ENCODE data around the gene SNX33.
A peak's percentile ranks its signal among the peaks of the same experiment; 100 is the strongest.
"Not testable (repeated sequence)": the region's sequence is repeated elsewhere in the genome, so short reads cannot be mapped to it uniquely, and the experiment has no call there.

SNX33 gene

DNA sequence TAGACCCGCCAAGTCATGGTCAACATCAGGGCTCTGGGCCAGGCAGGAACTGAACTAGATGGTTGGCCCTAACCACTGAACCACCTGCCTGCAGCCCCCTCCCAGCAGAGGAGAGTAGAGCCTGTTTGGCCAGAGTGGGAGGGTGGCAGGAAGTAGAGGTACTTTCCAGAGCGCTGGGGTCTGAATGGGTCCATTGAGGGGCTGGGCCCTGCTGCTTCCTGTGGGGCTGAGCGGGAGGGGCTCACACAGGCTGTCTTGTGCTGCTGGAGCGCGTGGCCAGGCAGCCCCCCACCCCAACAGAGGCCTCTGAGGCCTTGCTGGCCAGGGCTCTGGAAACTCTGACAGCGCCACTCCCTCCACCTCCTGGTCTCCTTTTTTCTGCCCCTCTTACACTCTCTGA is 47.5 kb downstream of the SNX33 start:
- H3K36me3 ChIP-seq (ENCODE audit: control insufficient read depth, insufficient read depth, low read length), result no peaks in the 10 kb centered on the region
- H3K4me3 ChIP-seq (ENCODE audit: low read length), result no peak overlapping the region
- H3K9ac ChIP-seq (ENCODE audit: low read length), result no peak overlapping the region

DNA sequence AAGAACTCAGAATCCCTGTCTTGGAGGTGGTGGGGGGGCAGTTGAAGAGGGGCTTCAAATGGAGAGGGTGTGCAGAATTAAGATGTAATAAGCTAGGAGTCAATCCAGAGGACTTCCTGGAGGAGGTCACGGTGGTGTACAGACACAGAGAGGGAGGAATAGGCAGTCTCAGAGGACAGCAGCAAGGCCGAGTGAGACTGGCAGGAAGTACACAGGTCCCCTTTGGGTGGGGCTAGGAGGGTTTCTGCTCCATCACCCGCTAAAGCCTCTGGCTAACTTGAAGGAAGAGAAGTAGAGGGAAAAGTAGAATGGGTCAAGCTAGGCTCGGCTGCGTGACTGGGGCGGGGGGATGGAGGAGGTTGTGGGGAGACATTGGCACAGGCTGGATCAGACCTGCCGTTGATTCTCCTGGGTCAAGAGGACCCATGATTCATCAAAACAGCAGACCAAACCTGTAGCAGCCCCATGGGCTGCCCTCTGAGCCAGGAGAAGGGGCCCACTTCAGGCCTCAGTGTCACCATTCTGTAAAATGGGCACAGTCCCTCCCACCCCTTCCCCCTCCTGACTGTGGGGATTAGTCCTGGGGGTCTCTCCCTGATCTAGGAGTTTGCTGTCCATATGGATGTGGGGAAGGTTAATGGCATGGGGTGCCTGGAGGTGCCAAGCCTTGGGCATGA is 48.1 kb downstream of the SNX33 start:
- Histone ChIP-seq H3K36me3 (ENCODE audit: control insufficient read depth, insufficient read depth, low read length) (no peaks in the 10 kb centered on the region), H3K27me3 (ENCODE audit: control insufficient read depth, insufficient read depth, low read length) (no peaks in the 10 kb centered on the region), H3K4me3 (ENCODE audit: low read length) (peak overlapping the region; percentile 15), H3K9ac (ENCODE audit: low read length) (peak overlapping the region; percentile 40), H3K27ac (ENCODE audit: low read depth, low read length) (peak overlapping the region; percentile 98), H3K4me1 (ENCODE audit: control insufficient read depth, insufficient read depth, low read length) (peaks cover 66% of the 10 kb centered on the region)

More for the DNA sequence above, 47.5 kb downstream of the SNX33 start:
- H3K4me1 ChIP-seq (ENCODE audit: control insufficient read depth, insufficient read depth, low read length), result peaks cover 60% of the 10 kb centered on the region
- peak overlapping the region; percentile 98 for H3K27ac ChIP-seq (ENCODE audit: low read depth, low read length)
- H3K27me3 ChIP-seq (ENCODE audit: control insufficient read depth, insufficient read depth, low read length), result no peaks in the 10 kb centered on the region

DNA sequence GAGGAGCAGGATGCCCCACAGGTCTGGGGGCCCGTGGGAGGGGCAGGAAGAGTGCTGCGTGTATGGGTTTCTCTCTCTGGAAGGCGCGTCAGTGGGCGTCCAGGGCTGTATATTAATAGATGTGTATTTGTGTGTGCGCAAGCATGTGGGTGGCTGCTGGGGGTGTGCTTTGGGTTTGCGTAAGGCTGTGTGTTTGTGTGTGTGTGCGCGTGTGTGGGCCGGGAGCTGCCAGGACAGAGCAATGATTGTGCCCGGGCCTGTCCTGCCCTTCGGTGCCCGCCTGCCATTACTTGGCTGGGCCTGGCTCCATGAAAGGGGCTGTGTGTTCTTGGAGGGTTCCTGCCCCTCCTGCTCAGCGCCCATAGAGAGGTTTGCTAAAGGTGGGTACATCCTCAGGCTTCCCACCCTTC is 48.6 kb downstream of the SNX33 start:
- Histone ChIP-seq H3K9ac (ENCODE audit: low read length) (peak overlapping the region; percentile 40), H3K4me1 (ENCODE audit: control insufficient read depth, insufficient read depth, low read length) (peaks cover 71% of the 10 kb centered on the region), H3K36me3 (ENCODE audit: control insufficient read depth, insufficient read depth, low read length) (no peaks in the 10 kb centered on the region)

DNA sequence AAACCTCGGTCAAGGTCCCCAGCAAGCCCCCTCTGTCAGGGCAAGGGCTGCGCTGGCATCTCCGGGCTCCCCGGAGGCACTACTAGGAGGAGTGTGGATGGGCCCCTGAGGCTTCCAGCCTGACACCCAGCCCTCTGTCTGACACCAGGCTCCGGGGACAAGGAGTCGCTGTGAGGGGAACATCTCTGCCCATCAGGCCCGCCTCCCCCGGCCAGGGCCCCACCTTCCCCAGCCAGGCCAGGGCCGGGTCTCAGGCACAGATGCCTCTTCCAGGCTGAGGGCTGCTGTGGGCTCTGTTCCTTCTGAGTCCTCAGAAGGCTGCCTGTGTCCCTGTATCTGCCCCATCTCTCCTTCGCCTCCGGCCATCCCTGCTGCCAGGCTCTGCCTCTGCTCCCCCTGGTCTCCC is 49.1 kb downstream of the SNX33 start:
- peak overlapping the region; percentile 98 for H3K27ac ChIP-seq (ENCODE audit: low read depth, low read length)
- H3K27me3 ChIP-seq (ENCODE audit: control insufficient read depth, insufficient read depth, low read length), result no peaks in the 10 kb centered on the region
- peak overlapping the region; percentile 67 for H3K9ac ChIP-seq (ENCODE audit: low read length)
- H3K4me1 ChIP-seq (ENCODE audit: control insufficient read depth, insufficient read depth, low read length), result peaks cover 76% of the 10 kb centered on the region
- H3K36me3 ChIP-seq (ENCODE audit: control insufficient read depth, insufficient read depth, low read length), result no peaks in the 10 kb centered on the region
- H3K4me3 ChIP-seq (ENCODE audit: low read length), result no peak overlapping the region

More for the DNA sequence above, 48.6 kb downstream of the SNX33 start:
- H3K27ac ChIP-seq (ENCODE audit: low read depth, low read length), result peak overlapping the region; percentile 98
- H3K27me3 ChIP-seq (ENCODE audit: control insufficient read depth, insufficient read depth, low read length), result no peaks in the 10 kb centered on the region
- peak overlapping the region; percentile 15 for H3K4me3 ChIP-seq (ENCODE audit: low read length)

DNA sequence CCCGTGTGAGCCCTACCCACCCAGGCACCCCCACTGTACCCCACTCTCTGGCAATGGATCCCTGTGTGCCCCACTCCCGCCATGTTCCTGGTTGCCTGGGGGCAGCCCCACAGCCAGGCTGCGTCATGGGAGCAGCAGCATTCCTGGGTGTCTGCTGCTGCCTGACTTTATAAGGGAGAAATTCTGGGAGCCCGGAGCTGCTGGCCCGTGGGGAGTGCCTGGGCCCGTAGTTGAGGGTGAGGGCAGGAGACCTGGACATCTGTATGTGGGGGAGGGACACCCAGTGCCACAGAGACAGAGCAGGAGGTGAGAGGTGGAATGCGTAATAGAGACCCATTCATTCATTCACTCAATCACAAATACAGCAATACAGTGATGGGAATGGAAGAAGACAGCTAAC is 49.8 kb downstream of the SNX33 start:
- Histone ChIP-seq H3K4me3 (ENCODE audit: low read length) (no peak overlapping the region), H3K4me1 (ENCODE audit: control insufficient read depth, insufficient read depth, low read length) (peaks cover 82% of the 10 kb centered on the region), H3K9ac (ENCODE audit: low read length) (peak overlapping the region; percentile 67), H3K27ac (ENCODE audit: low read depth, low read length) (peak overlapping the region; percentile 98), H3K36me3 (ENCODE audit: control insufficient read depth, insufficient read depth, low read length) (no peaks in the 10 kb centered on the region), H3K27me3 (ENCODE audit: control insufficient read depth, insufficient read depth, low read length) (no peaks in the 10 kb centered on the region)

DNA sequence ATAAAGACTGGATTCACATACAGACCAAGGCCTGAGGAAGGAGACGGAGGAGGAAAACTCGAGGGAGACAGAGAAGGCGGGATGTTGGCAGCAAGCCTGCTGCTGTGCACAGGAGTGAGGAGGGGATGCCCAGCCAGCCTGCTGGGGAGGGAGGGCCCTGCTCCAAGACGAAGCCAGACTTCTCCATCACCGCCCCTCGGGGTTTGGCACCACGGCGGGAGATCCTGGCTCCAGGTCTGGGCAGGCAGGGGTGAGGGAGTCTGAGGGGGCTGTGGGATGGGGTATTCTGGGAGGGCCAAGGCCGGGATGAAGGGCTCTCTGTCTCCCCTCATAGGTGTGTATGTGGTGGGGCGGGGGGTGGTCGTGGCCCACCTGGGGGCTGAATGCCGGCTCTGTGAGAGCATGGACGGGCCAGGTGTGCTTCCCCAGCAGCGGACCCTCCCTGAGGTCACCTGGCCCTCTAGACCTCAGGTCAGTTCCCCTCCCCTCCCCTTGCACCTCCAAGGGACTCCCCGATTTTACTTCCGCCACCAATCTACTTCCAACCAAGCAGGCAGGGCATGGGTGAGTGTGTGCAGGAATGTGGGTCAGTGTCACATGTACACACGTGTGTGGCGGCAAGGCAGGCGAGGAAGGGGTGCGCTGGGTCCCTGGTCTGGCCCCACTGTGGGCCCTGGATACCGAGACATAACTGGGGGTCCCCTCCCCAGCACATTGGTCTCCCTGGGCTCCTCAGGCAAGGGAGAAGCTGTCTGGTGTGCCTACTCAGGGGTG is 50.4 kb downstream of the SNX33 start:
- H3K9ac ChIP-seq (ENCODE audit: low read length); H3K36me3 ChIP-seq (ENCODE audit: control insufficient read depth, insufficient read depth, low read length); H3K4me3 ChIP-seq (ENCODE audit: low read length); H3K27me3 ChIP-seq (ENCODE audit: control insufficient read depth, insufficient read depth, low read length): not testable (repeated sequence)
- peaks cover 81% of the 10 kb centered on the region for H3K4me1 ChIP-seq (ENCODE audit: control insufficient read depth, insufficient read depth, low read length)
- peak overlapping the region; percentile 98 for H3K27ac ChIP-seq (ENCODE audit: low read depth, low read length)

DNA sequence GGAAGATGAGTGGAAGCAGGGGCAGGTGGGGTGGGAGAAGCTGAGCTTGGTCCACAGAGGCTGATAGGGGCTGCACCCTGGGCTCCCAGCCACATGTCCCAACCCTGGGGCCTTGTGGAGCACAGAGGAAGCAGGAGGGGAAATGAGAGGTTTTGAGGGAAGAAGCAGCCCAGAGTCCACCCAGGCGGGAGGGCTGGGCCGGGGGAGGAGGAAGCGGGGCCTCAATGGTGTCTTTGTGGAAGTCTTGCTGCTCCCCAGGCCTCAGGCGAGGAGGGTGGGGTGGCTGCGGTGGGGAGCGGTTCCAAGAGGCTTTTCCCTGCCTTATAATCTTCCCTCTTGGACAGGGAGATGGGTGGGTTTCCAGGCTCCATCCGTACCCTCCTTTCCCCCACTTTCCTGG is 51.8 kb downstream of the SNX33 start:
- peaks cover 73% of the 10 kb centered on the region for H3K4me1 ChIP-seq (ENCODE audit: control insufficient read depth, insufficient read depth, low read length)
- not testable (repeated sequence) for H3K4me3 ChIP-seq (ENCODE audit: low read length); H3K9ac ChIP-seq (ENCODE audit: low read length)

DNA sequence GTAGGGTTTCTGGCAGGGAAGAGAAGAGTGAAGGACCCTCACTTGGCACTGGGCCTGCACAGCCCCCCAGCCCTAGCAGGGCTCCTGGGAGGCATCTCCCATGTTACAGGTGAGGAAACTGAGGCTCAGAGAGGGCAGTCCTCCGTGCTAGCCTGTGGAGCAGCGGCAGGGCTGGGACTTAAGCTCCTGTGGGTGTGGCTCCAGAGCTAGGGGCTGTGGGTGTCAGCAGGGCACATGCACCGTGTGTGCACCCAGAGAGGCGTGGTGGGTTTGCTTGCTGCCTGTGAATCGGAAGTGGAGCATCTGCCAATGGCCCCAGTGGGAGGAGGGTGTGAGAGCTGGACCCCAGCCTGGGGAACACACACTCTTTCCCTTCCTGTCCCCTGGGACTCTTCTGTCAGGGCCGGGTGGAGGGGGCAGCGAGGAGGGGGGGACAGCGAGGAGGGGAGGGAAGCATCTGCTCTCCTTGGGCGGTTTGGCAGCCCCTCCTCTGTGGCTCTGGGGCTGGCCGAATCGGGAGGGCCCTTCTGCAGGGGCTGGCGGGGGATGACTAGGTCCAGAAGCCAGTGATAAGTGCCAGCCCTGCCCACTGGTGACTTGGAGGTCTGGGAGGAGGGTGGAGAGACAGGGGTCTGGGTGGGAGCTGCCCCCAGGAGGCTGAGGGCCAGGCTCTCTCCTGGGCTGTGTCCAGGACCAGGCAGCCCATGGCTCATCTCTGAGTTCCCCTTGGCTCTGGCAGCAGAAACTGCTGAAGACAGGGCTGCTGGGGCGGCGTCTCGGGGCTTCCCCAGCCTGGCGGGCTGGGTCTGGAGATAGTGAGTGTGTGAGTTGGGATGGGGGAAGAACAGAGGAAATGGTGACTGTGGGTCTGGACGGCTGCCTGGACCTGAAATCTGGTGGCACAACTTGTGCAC is 52.5 kb downstream of the SNX33 start:
- H3K27me3 ChIP-seq (ENCODE audit: control insufficient read depth, insufficient read depth, low read length); H3K9ac ChIP-seq (ENCODE audit: low read length); H3K4me3 ChIP-seq (ENCODE audit: low read length); H3K36me3 ChIP-seq (ENCODE audit: control insufficient read depth, insufficient read depth, low read length): not testable (repeated sequence)
- Histone ChIP-seq H3K27ac (ENCODE audit: low read depth, low read length) (peak overlapping the region; percentile 98), H3K4me1 (ENCODE audit: control insufficient read depth, insufficient read depth, low read length) (peaks cover 73% of the 10 kb centered on the region)

More for the DNA sequence above, 51.8 kb downstream of the SNX33 start:
- H3K27ac ChIP-seq (ENCODE audit: low read depth, low read length), result peak overlapping the region; percentile 98
- H3K36me3 ChIP-seq (ENCODE audit: control insufficient read depth, insufficient read depth, low read length); H3K27me3 ChIP-seq (ENCODE audit: control insufficient read depth, insufficient read depth, low read length): not testable (repeated sequence)

DNA sequence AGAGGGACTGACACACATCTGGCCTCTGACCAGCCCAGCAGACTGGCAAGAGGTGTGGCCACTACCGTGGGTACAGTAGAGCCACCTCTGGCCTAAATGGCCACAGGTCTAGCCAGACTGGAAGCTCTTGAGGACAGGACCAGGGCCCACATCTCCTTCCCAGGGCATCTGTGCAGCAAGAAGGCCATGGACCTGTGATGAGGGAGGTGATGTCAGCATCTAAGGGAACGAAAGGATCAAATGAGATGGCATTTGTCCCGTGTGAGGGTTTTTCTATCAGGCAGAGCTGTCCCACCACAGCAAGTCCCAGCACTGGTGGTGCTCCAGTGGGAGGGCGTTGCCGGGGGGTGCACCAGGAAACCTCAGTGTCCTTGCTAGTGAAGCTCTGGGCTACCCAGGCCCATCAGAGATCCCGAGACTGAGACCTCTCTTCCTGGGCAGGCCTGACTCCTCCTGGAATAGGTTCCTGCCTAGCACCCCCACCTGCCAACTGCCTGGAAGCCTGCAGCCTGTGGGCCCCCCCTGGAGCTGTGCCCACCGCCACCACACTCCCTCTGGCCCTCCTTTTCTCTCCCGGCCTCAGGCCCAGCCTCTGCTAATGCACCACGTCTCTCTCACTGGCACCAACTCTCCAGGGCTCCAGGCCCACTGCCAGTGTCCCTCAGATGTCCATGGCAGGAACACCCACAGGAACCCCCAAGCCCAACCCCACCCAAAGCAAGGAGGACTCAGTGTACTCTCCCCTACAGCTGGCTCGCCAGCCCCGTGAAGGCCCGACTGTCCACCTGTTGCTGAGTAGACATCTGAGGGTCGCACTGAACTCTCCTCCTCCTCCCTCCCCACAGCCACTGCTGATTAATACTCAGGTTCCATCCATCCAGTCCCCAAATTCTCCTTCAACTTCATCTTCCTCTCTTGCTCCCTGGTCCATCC is 53.6 kb downstream of the SNX33 start:
- H3K27ac ChIP-seq (ENCODE audit: low read depth, low read length), result peak overlapping the region; percentile 85
- not testable (repeated sequence) for H3K4me3 ChIP-seq (ENCODE audit: low read length); H3K9ac ChIP-seq (ENCODE audit: low read length); H3K27me3 ChIP-seq (ENCODE audit: control insufficient read depth, insufficient read depth, low read length); H3K36me3 ChIP-seq (ENCODE audit: control insufficient read depth, insufficient read depth, low read length)
- peaks cover 71% of the 10 kb centered on the region for H3K4me1 ChIP-seq (ENCODE audit: control insufficient read depth, insufficient read depth, low read length)

DNA sequence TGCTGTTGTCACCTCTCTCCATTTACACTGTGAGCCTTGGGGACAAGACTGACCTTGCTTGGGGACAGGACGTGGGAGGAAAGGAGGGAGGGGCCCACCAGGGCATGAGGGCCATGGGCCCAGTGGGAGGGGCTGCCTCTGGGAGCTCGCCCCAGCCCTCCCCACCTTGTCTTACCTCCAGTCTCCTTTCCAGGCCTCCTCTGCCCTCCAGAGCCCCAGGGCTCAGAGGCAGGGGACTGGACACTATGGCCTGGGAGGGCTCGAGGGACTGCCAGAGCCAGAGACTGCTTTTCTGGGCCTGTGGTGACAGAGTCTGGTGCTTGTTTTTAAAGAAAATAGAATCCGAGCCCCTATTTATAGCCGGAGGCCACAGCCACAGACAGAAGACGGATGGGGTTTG is 54.7 kb downstream of the SNX33 start:
- peak overlapping the region; percentile 85 for H3K27ac ChIP-seq (ENCODE audit: low read depth, low read length)
- H3K36me3 ChIP-seq (ENCODE audit: control insufficient read depth, insufficient read depth, low read length), result peaks cover 2% of the 10 kb centered on the region
- H3K4me1 ChIP-seq (ENCODE audit: control insufficient read depth, insufficient read depth, low read length), result peaks cover 66% of the 10 kb centered on the region
- no peaks in the 10 kb centered on the region for H3K27me3 ChIP-seq (ENCODE audit: control insufficient read depth, insufficient read depth, low read length)
- H3K4me3 ChIP-seq (ENCODE audit: low read length), result no peak overlapping the region
- H3K9ac ChIP-seq (ENCODE audit: low read length), result no peak overlapping the region

DNA sequence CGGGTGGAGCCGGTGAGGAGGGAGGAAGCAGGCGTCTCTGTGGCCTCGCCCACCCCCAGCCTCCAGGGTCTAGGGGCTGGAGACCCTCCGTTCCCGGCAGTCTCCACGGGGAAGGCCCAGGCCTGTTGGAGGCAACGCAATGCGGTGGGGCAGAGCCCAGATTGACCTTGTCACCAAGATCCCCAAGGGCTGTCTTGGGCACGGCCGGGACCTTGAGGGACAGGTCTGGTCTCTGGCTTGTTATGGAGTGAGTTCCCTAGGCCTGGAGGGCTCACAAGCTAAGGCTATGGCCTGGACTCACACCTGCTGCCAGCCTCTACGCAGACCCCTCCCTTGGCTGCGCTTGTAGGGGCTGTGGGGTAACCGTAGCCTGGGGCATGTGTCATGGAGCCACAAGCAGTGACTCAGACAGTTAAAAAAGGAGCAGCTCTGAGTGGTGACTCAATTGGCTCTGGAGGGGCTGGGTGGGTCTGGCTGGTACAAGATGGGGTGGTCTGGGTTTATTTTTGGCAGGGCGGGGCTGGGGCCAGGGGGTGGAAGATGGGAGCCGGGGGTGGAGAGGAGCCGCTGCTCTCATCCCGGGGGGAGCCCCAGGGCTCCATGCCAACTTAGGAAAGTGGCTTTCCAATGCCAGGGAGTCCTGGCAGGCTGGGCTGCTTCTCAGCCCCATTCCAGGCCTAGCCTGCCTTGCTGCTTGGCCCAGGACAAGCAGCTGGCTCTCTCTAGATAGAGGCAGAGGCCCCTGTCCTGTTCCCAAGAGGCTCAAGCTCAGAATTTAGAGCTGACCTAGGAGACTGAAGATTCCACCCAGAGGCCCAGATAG is 55.9 kb downstream of the SNX33 start:
- not testable (repeated sequence) for H3K27me3 ChIP-seq (ENCODE audit: control insufficient read depth, insufficient read depth, low read length); H3K4me3 ChIP-seq (ENCODE audit: low read length); H3K36me3 ChIP-seq (ENCODE audit: control insufficient read depth, insufficient read depth, low read length); H3K9ac ChIP-seq (ENCODE audit: low read length)
- peak overlapping the region; percentile 94 for H3K27ac ChIP-seq (ENCODE audit: low read depth, low read length)
- peaks cover 61% of the 10 kb centered on the region for H3K4me1 ChIP-seq (ENCODE audit: control insufficient read depth, insufficient read depth, low read length)
